Body of pancreas (tissue), 4 donors: ENCODE measurements around the gene GPER1.

Experiments
- POLR2A ChIP-seq, 3 donors: fragments of 450-650 bp; IDR thresholded peaks; one replicate each; pipeline ENCODE4 v1.6.1; 2016; ENCODE audit warnings: antibody characterized with exemption in 3 of 3, mild to moderate bottlenecking in 2 of 3
- TF ChIP-seq, protein P1 (sequence below), 7 experiments: fragments of 450-650 bp in 4 of 7; fragments of 200-600 bp in 3 of 7; sonication (generic) in 3 of 7; IDR thresholded peaks; one replicate each; pipeline ENCODE4 v1.5.1; 2016 to 2019; ENCODE audit warnings: antibody characterized with exemption in 7 of 7

DNA sequence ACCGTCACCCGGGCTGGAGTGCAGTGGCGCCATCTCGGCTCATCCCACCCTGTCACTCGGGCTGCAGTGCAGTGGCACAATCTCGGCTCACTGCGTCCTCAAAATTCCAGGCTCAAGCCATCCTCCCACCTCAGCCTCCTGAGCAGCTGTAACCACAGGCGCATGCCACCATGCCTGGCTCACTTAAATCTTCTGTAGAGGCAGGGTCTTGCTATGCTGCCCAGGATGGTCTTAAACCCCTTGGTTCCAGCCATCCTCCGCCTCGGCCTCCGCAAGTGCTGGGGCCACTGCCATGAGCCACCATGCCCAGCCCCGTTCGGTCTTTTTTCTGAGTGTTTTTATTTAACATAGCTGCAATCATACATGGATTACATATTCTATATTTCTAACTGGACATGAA lies 41.5 kb downstream of the GPER1 start:
- TF ChIP-seq, protein P1, sequence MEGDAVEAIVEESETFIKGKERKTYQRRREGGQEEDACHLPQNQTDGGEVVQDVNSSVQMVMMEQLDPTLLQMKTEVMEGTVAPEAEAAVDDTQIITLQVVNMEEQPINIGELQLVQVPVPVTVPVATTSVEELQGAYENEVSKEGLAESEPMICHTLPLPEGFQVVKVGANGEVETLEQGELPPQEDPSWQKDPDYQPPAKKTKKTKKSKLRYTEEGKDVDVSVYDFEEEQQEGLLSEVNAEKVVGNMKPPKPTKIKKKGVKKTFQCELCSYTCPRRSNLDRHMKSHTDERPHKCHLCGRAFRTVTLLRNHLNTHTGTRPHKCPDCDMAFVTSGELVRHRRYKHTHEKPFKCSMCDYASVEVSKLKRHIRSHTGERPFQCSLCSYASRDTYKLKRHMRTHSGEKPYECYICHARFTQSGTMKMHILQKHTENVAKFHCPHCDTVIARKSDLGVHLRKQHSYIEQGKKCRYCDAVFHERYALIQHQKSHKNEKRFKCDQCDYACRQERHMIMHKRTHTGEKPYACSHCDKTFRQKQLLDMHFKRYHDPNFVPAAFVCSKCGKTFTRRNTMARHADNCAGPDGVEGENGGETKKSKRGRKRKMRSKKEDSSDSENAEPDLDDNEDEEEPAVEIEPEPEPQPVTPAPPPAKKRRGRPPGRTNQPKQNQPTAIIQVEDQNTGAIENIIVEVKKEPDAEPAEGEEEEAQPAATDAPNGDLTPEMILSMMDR (IDR thresholded peaks at IDR 0.05) = no peak
- no peak for TF ChIP-seq POLR2A (IDR thresholded peaks at IDR 0.05)
